DOHH2 (cell line): ENCODE results near the gene TMEM253.

Experiments
- H3F3A ChIP-seq: fragments of 200-600 bp; sonication (generic), shearing (Covaris generic); 2 replicates; pipeline ENCODE4 v1.6.0; 2016; ENCODE audit warnings: antibody characterized with exemption, mild to moderate bottlenecking; ENCODE audit not compliant: control insufficient read depth, insufficient read depth
- H3K27ac ChIP-seq: fragments of 200-600 bp; sonication (generic); 2 replicates; pipeline ENCODE4 v1.5.1; 2014; ENCODE audit warnings: low read depth, mild to moderate bottlenecking, low read length, moderate library complexity
- H3K27me3 ChIP-seq: fragments of 200-600 bp; sonication (generic); 2 replicates; pipeline ENCODE4 v1.6.1; 2014; ENCODE audit warnings: mild to moderate bottlenecking, low read length, mixed read lengths; ENCODE audit not compliant: control insufficient read depth
- H3K36me3 ChIP-seq: fragments of 200-600 bp; sonication (generic); 2 replicates; pipeline ENCODE4 v1.6.1; 2014; ENCODE audit warnings: mild to moderate bottlenecking, low read length, moderate library complexity, mixed read lengths; ENCODE audit not compliant: control insufficient read depth
- H3K4me1 ChIP-seq: fragments of 200-600 bp; sonication (generic); 2 replicates; pipeline ENCODE4 v1.6.1; 2014; ENCODE audit warnings: mild to moderate bottlenecking, low read length, mixed read lengths; ENCODE audit not compliant: control insufficient read depth
- H3K4me2 ChIP-seq: fragments of 200-600 bp; sonication (generic); 2 replicates; pipeline ENCODE4 v1.6.0; 2014; ENCODE audit warnings: mild to moderate bottlenecking, low read length, moderate library complexity
- H3K4me3 ChIP-seq: fragments of 200-600 bp; sonication (generic); 2 replicates; pipeline ENCODE4 v1.5.1; 2014; ENCODE audit warnings: mild to moderate bottlenecking, low read length, mixed read lengths
- H3K79me2 ChIP-seq: fragments of 200-600 bp; sonication (generic); 2 replicates; pipeline ENCODE4 v1.6.1; 2014; ENCODE audit warnings: mild to moderate bottlenecking, low read length, mixed read lengths; ENCODE audit not compliant: control insufficient read depth
- H3K9me2 ChIP-seq: fragments of 200-600 bp; sonication (generic); replicated peaks from 2 replicates; pipeline ENCODE4 v1.6.1; 2014; ENCODE audit warnings: mild to moderate bottlenecking, low read length, mixed read lengths; ENCODE audit not compliant: control insufficient read depth
- H3K9me3 ChIP-seq: fragments of 200-600 bp; sonication (generic); 2 replicates; pipeline ENCODE4 v1.6.1; 2014; ENCODE audit warnings: antibody characterized with exemption, low read length, mixed read lengths; ENCODE audit not compliant: control insufficient read depth, insufficient read depth
- H4K20me1 ChIP-seq: fragments of 200-600 bp; sonication (generic); 2 replicates; pipeline ENCODE4 v1.6.0; 2014; ENCODE audit warnings: low read depth, mild to moderate bottlenecking, antibody characterized with exemption, low read length, moderate library complexity; ENCODE audit not compliant: control insufficient read depth, insufficient read depth
- EZH2phosphoT487 ChIP-seq: fragments of 200-600 bp; sonication (generic); IDR thresholded peaks from 2 replicates; pipeline ENCODE4 v1.6.1; 2017; ENCODE audit warnings: borderline replicate concordance, mild to moderate bottlenecking, antibody characterized with exemption, low read length, moderate library complexity, mixed read lengths
- TF ChIP-seq, protein P1 (sequence below): fragments of 200-600 bp; sonication (generic); IDR thresholded peaks from one replicate; pipeline ENCODE4 v1.5.1; 2014; ENCODE audit warnings: antibody characterized with exemption, mild to moderate bottlenecking, low read depth, low read length; ENCODE audit not compliant: poor library complexity, severe bottlenecking

Gene TMEM253

DNA sequence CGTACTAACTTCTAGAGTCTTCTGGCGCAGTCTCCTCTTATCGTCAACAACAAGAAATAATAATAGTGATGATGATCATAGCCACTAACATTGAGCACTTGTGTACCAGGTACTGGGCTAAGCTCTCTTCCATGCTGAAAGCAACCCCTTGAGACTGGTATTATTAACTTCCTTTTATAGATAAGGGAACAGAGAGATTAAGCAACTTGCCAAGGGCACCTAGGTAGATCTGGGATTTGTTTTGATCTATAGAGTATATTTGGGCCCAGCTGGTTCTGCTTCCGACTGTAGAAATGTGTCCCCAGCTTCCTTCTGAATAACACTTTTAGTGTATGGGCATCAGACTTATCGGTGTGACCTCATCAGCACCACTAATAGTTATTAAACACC, 1.3 kb upstream of the TMEM253 start:
- no peak overlapping the region for H3K27ac ChIP-seq
- TF ChIP-seq EZH2phosphoT487, result no peak
- TF ChIP-seq, protein P1, sequence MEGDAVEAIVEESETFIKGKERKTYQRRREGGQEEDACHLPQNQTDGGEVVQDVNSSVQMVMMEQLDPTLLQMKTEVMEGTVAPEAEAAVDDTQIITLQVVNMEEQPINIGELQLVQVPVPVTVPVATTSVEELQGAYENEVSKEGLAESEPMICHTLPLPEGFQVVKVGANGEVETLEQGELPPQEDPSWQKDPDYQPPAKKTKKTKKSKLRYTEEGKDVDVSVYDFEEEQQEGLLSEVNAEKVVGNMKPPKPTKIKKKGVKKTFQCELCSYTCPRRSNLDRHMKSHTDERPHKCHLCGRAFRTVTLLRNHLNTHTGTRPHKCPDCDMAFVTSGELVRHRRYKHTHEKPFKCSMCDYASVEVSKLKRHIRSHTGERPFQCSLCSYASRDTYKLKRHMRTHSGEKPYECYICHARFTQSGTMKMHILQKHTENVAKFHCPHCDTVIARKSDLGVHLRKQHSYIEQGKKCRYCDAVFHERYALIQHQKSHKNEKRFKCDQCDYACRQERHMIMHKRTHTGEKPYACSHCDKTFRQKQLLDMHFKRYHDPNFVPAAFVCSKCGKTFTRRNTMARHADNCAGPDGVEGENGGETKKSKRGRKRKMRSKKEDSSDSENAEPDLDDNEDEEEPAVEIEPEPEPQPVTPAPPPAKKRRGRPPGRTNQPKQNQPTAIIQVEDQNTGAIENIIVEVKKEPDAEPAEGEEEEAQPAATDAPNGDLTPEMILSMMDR, result no peak
- H3F3A ChIP-seq, result peaks cover 13% of the 10 kb centered on the region
- H3K79me2 ChIP-seq, result peaks cover 13% of the 10 kb centered on the region
- peak overlapping the region; percentile 83 for H3K4me3 ChIP-seq
- peaks cover 39% of the 10 kb centered on the region for H3K4me1 ChIP-seq
- peaks cover 5% of the 10 kb centered on the region for H3K36me3 ChIP-seq
- H3K9me3 ChIP-seq, result no peaks in the 10 kb centered on the region
- H3K27me3 ChIP-seq, result peaks cover 4% of the 10 kb centered on the region; the same call in 1 of the 2 replicates
- H4K20me1 ChIP-seq, result no peaks in the 10 kb centered on the region
- no peaks in the 10 kb centered on the region for H3K9me2 ChIP-seq
- H3K4me2 ChIP-seq, result peak overlapping the region; percentile 84

- no peaks in the 10 kb centered on the region for H3K9me3 ChIP-seq
- no peaks in the 10 kb centered on the region for H4K20me1 ChIP-seq
- TF ChIP-seq, protein P1, result no peak
- no peak for TF ChIP-seq EZH2phosphoT487
- H3K4me1 ChIP-seq, result peaks cover 50% of the 10 kb centered on the region
- H3K4me3 ChIP-seq, result peak overlapping the region; percentile 90
- peaks cover 16% of the 10 kb centered on the region for H3K79me2 ChIP-seq
- no peak overlapping the region for H3K27ac ChIP-seq
- H3K4me2 ChIP-seq, result peak overlapping the region; percentile 78
- H3K36me3 ChIP-seq, result peaks cover 5% of the 10 kb centered on the region
- peaks cover 6% of the 10 kb centered on the region for H3F3A ChIP-seq
- peaks cover 4% of the 10 kb centered on the region; the same call in 1 of the 2 replicates for H3K27me3 ChIP-seq
- H3K9me2 ChIP-seq, result no peaks in the 10 kb centered on the region
These were observed 1.0 kb downstream of the TMEM253 start for GRCh38 chr14:21101802-21102413.

DNA sequence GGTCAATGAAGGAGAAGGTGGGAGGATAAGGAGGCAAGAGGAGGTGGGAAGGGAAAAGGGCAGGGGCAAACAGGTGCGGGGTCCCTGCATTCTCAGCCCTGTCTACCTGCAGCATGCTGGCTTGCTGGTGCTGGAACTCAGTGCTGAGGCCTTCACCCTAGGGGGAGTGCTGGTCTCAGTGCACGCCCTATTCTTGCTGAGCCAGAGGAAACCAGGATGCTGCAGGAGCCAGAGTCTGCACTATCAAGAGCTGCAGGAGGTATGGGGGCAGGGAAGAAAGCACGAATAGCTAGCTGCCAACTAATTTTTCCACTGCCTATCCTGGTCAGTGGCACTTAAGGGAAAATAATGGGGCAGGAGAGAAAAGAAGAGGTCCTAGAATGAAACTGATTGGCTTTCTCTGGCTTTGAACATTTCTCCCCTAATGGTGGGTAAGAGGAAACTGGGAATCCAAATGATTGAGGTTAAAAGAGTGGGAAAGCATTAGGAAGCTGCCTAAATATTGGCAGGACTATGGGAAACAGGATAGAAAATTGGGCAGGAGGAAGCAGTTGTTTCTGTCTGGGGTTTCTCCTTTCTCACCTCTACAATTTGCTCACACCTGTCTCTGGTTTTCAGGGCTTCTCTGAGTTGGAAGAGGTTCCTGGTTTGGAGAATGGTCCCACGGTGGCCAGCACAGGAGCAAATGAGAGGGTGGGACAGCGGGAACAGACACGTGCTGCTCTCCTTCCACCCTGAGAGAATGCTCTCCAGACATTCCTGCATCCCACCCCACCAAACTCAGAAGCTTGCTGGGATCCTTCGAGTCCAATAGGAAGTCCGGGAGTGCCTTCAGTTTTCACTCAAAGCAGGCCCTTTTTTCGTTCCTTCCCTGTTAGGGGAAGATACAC, 1.9 kb downstream of the TMEM253 start:
- TF ChIP-seq EZH2phosphoT487, result no peak
- TF ChIP-seq, protein P1, result peak; percentile 15
- Histone ChIP-seq H3F3A (0 out of 2 replicates have a peak, but pooled peaks cover 2% of the 10 kb centered on the region), H3K36me3 (peaks cover 5% of the 10 kb centered on the region), H3K4me1 (peaks cover 42% of the 10 kb centered on the region), H3K9me3 (no peaks in the 10 kb centered on the region), H4K20me1 (no peaks in the 10 kb centered on the region), H3K27me3 (peaks cover 4% of the 10 kb centered on the region; the same call in 1 of the 2 replicates), H3K9me2 (no peaks in the 10 kb centered on the region), H3K27ac (peak overlapping the region; percentile 75; the same call in 1 of the 2 replicates), H3K4me3 (peak overlapping the region; percentile 90), H3K4me2 (peak overlapping the region; percentile 78), H3K79me2 (peaks cover 16% of the 10 kb centered on the region)
